Measurements from ENCODE around the gene GPR157.
"Not testable (repeated sequence)": the region's sequence is repeated elsewhere in the genome, so short reads cannot be mapped to it uniquely, and the experiment has no call there.

- not testable (repeated sequence) for TF ChIP-seq CTCF, EP300, POLR2A (IDR thresholded peaks at IDR 0.05)
These were observed 4.5 kb downstream of the GPR157 start for GRCh38 chr1:9124389-9124788.
